ENCODE results near the gene ITPRIPL1.
A peak's percentile ranks its signal among the peaks of the same experiment; 100 is the strongest.

Gene ITPRIPL1

GRCh38 chr2:96359866-96360265 lies 34.7 kb downstream of the ITPRIPL1 start:
- DNase-seq: no peak

- no peak for DNase-seq
Observed at GRCh38 chr2:96361751-96362150, 36.6 kb downstream of the ITPRIPL1 start.

GRCh38 chr2:96369186-96369585 lies 44.1 kb downstream of the ITPRIPL1 start:
- DNase-seq: no peak

GRCh38 chr2:96374211-96374951 lies 49.3 kb downstream of the ITPRIPL1 start:
- peak; percentile 85 for DNase-seq

Data from NCI-H345 (cell line).